Hepatocyte (in vitro differentiated cells): Measurements from ENCODE around the gene YBEY. TPM values are rescaled to one million over a fixed set of nuclear protein-coding genes. Genes with fewer than 3 reads are reported as not detected.

Experiments
- DNase-seq: peaks from one replicate; pipeline ENCODE4 v3.0.0-alpha.2; 2016; ENCODE audit warnings: low spot score
- H2AFZ ChIP-seq: fragments of 200-600 bp; sonication (generic); 2 replicates; pipeline ENCODE4 v1.6.0; 2016; ENCODE audit warnings: antibody characterized with exemption, mild to moderate bottlenecking
- H3K27ac ChIP-seq: fragments of 200-600 bp; sonication (generic); 2 replicates; pipeline ENCODE4 v1.5.1; 2016; ENCODE audit warnings: mild to moderate bottlenecking
- H3K27me3 ChIP-seq: fragments of 200-600 bp; sonication (generic); 2 replicates; pipeline ENCODE4 v1.6.1; 2016
- H3K36me3 ChIP-seq: fragments of 200-600 bp; sonication (generic); replicated peaks from 2 replicates; pipeline ENCODE4 v1.5.1; 2016; ENCODE audit warnings: low read depth; ENCODE audit not compliant: insufficient read depth
- H3K4me1 ChIP-seq: fragments of 200-600 bp; sonication (generic); 2 replicates; pipeline ENCODE4 v1.5.1; 2016; ENCODE audit warnings: mild to moderate bottlenecking, moderate library complexity; ENCODE audit not compliant: insufficient read depth
- H3K4me2 ChIP-seq: fragments of 200-600 bp; sonication (generic); 2 replicates; pipeline ENCODE4 v1.6.0; 2016
- H3K4me3 ChIP-seq: fragments of 200-600 bp; sonication (generic); 2 replicates; pipeline ENCODE4 v1.5.1; 2016; ENCODE audit warnings: mild to moderate bottlenecking
- H3K79me2 ChIP-seq: fragments of 200-600 bp; sonication (generic); 2 replicates; pipeline ENCODE4 v1.6.0; 2017; ENCODE audit warnings: mild to moderate bottlenecking
- H3K9me2 ChIP-seq: fragments of 200-600 bp; sonication (generic); replicated peaks from 2 replicates; pipeline ENCODE4 v1.6.0; 2017; ENCODE audit warnings: mild to moderate bottlenecking; ENCODE audit not compliant: insufficient read depth
- H3K9me3 ChIP-seq: fragments of 200-600 bp; sonication (generic); 2 replicates; pipeline ENCODE4 v1.5.1; 2016; ENCODE audit warnings: low read depth, mild to moderate bottlenecking
- H4K20me1 ChIP-seq: fragments of 200-600 bp; sonication (generic); 2 replicates; pipeline ENCODE4 v1.6.0; 2016; ENCODE audit warnings: mild to moderate bottlenecking; ENCODE audit not compliant: insufficient read depth, poor library complexity, severe bottlenecking
- EZH2 ChIP-seq: fragments of 200-600 bp; sonication (generic); IDR thresholded peaks from 2 replicates; pipeline ENCODE4 v1.6.1; 2016; ENCODE audit warnings: antibody characterized with exemption, mild to moderate bottlenecking, borderline replicate concordance
- EZH2phosphoT487 ChIP-seq: fragments of 200-600 bp; sonication (generic); IDR thresholded peaks from one replicate; pipeline ENCODE4 v1.6.1; 2018; ENCODE audit warnings: antibody characterized with exemption, mild to moderate bottlenecking, low read depth, moderate library complexity; ENCODE audit not compliant: unreplicated experiment, severe bottlenecking
- WGBS: methylation state at CpG from one replicate; pipeline ENCODE4 v1.1.6; 2016; ENCODE audit warnings: low lambda C conversion rate; ENCODE audit errors: missing lambda C conversion rate; 5-methylcytosine and 5-hydroxymethylcytosine counted together
- polyA plus RNA-seq: library from polyadenylated mRNA; unstranded; fragments of >200 nt; fragmentation: Nextera tagmentation; extraction: Ambion mirVana; gene quantifications from 2 replicates; pipeline ENCODE4 v1.2.1, GENCODE V29; 2016
- total RNA-seq: library from RNA; depleted of rRNA; stranded (reverse); fragments of >200 nt; gene quantifications from 2 replicates; pipeline ENCODE4 v1.2.3, GENCODE V29; 2014
- TF ChIP-seq, protein P1 (sequence below): fragments of 200-600 bp; sonication (generic); IDR thresholded peaks from 2 replicates; pipeline ENCODE4 v1.5.1; 2016; ENCODE audit warnings: antibody characterized with exemption, mild to moderate bottlenecking; ENCODE audit not compliant: poor library complexity

YBEY gene
- total and polyA plus RNA-seq, 2 experiments from 2014 or later, result 13.9 to 25.4 TPM

DNA sequence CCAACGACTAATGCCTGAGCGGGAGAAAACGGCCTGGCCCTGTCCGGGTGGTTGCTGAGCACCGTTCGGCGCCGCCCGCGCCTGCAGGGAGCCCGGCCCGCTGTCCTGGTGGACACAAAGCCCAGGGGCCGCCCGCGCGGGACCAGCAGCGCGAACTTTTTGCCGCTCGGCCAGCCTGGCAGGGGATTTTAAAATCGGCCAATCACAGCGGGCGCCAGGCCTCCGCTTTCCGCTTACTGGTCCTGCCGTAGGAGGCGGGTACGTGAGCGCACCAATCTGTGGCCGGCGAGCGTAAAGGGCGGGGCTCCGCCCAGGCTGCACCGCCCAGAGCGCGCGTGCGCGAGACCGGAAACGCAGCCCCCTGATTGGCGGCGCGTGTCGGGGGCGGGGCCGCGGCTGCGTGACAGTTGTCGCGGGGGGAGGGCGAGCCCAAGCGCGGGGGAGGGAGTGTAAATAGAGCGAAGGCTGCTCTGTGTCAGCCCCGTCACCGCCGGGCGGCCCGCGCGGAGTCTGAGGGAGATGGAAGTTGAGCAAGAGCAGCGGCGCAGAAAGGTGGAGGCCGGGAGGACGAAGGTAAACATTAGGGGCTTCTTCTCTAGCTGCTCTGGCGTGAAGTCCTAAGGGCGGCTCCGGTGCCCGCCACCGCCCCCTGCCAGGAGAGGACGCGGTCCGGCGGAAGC lies 37.7 kb downstream of the YBEY start, which contains the start of the genes C21orf58 and PCNT:
Gene C21orf58, minus strand, starts transcription at position 161 of the 680 bp plus-strand sequence. CDS start 1,132 bp downstream, outside the sequence.
Gene PCNT, plus strand, starts transcription at position 447 of the 680 bp plus-strand sequence. Its CDS starts 73 bp downstream, at position 520.
- Histone ChIP-seq H3K27me3 (no peaks in the 10 kb centered on the region), H3K4me1 (peaks cover 22% of the 10 kb centered on the region), H3K9me2 (no peaks in the 10 kb centered on the region), H3K79me2 (peaks cover 70% of the 10 kb centered on the region), H3K27ac (peak within 1 kb of the TSS; percentile 96), H4K20me1 (no peaks in the 10 kb centered on the region), H3K36me3 (no peaks in the 10 kb centered on the region), H3K9me3 (no peaks in the 10 kb centered on the region), H3K4me3 (peak within 1 kb of the TSS; percentile 98), H2AFZ (peak within 1 kb of the TSS; percentile 99), H3K4me2 (peak within 1 kb of the TSS; percentile 100)
- WGBS, result under 1% methylated on average over 60 of the region's 76 CpGs
- peak; percentile 99 for DNase-seq
- TF ChIP-seq EZH2phosphoT487 (no peak), EZH2 (no peak)
- TF ChIP-seq, protein P1, sequence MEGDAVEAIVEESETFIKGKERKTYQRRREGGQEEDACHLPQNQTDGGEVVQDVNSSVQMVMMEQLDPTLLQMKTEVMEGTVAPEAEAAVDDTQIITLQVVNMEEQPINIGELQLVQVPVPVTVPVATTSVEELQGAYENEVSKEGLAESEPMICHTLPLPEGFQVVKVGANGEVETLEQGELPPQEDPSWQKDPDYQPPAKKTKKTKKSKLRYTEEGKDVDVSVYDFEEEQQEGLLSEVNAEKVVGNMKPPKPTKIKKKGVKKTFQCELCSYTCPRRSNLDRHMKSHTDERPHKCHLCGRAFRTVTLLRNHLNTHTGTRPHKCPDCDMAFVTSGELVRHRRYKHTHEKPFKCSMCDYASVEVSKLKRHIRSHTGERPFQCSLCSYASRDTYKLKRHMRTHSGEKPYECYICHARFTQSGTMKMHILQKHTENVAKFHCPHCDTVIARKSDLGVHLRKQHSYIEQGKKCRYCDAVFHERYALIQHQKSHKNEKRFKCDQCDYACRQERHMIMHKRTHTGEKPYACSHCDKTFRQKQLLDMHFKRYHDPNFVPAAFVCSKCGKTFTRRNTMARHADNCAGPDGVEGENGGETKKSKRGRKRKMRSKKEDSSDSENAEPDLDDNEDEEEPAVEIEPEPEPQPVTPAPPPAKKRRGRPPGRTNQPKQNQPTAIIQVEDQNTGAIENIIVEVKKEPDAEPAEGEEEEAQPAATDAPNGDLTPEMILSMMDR, result no peak

GRCh38 chr21:46324390-46325072 lies 38.4 kb downstream of the YBEY start:
- peak; percentile 95 for DNase-seq
- WGBS, result 1% methylated on average over 51 of the region's 98 CpGs

GRCh38 chr21:46325073-46325912 lies 39.2 kb downstream of the YBEY start:
- Histone ChIP-seq H3K36me3 (no peaks in the 10 kb centered on the region), H3K4me1 (peaks cover 22% of the 10 kb centered on the region), H3K79me2 (peaks cover 78% of the 10 kb centered on the region), H3K27me3 (no peaks in the 10 kb centered on the region), H3K27ac (peak overlapping the region; percentile 96), H3K4me3 (peak overlapping the region; percentile 98), H3K9me3 (no peaks in the 10 kb centered on the region), H4K20me1 (no peaks in the 10 kb centered on the region), H3K9me2 (no peaks in the 10 kb centered on the region), H3K4me2 (peak overlapping the region; percentile 99), H2AFZ (peak overlapping the region; percentile 99)
- DNase-seq, result peak; percentile 79
- 11% methylated on average over 39 of the region's 43 CpGs for WGBS
- TF ChIP-seq, protein P1, result peak; percentile 29
- no peak for TF ChIP-seq EZH2phosphoT487

More at GRCh38 chr21:46324390-46325072, 38.4 kb downstream of the YBEY start:
- no peaks in the 10 kb centered on the region for H3K27me3 ChIP-seq
- H3K4me1 ChIP-seq, result peaks cover 22% of the 10 kb centered on the region
- peak overlapping the region; percentile 98 for H3K4me3 ChIP-seq
- H3K4me2 ChIP-seq, result peak overlapping the region; percentile 99
- H2AFZ ChIP-seq, result peak overlapping the region; percentile 99
- no peaks in the 10 kb centered on the region for H3K9me3 ChIP-seq
- no peaks in the 10 kb centered on the region for H4K20me1 ChIP-seq
- H3K9me2 ChIP-seq, result no peaks in the 10 kb centered on the region
- TF ChIP-seq EZH2phosphoT487, result no peak
- TF ChIP-seq, protein P1, result peak; percentile 28
- H3K79me2 ChIP-seq, result peaks cover 74% of the 10 kb centered on the region
- H3K27ac ChIP-seq, result peak overlapping the region; percentile 96
- no peaks in the 10 kb centered on the region for H3K36me3 ChIP-seq
